GM12878 (cell line): Measurements from ENCODE around the gene GVQW3. TPM values are rescaled to one million over a fixed set of nuclear protein-coding genes. Genes with fewer than 3 reads are reported as not detected.
A peak's percentile ranks its signal among the peaks of the same experiment; 100 is the strongest.

Experiments used
- ASH2L ChIP-seq: fragments of 300-600, 200-600 bp; sonication (generic); IDR thresholded peaks from 2 replicates; pipeline ENCODE4 v1.6.1; 2017; ENCODE audit warnings: low read depth, mild to moderate bottlenecking, borderline replicate concordance
- ATF2 ChIP-seq: IDR thresholded peaks from 2 replicates; pipeline ENCODE4 v1.6.1; 2012; ENCODE audit warnings: low read length, inconsistent platforms
- CEBPZ ChIP-seq: fragments of 150-350 bp; IDR thresholded peaks from 2 replicates; pipeline ENCODE4 v1.6.1; 2016; ENCODE audit warnings: low read depth, low read length
- CHD1 ChIP-seq: IDR thresholded peaks from 2 replicates; pipeline ENCODE4 v1.6.1; 2012; ENCODE audit warnings: low read depth, low read length, improper control_type of control experiment
- CREM ChIP-seq: IDR thresholded peaks from 2 replicates; pipeline ENCODE4 v1.6.1; 2014; ENCODE audit warnings: antibody characterized with exemption, low read depth
- IKZF2 ChIP-seq, 2 experiments: fragments of 450-650 bp; IDR thresholded peaks; 2 replicates each; pipeline ENCODE4 v1.6.1; 2017; ENCODE audit warnings: mild to moderate bottlenecking in 2 of 2, moderate library complexity in 2 of 2
- IRF4 ChIP-seq: IDR thresholded peaks from 2 replicates; pipeline ENCODE4 v1.6.1; 2011; ENCODE audit warnings: low read depth, low read length
- JUND ChIP-seq: IDR thresholded peaks from 2 replicates; pipeline ENCODE4 v1.6.1; 2012; ENCODE audit warnings: low read depth, mild to moderate bottlenecking, low read length, improper control_type of control experiment, moderate library complexity
- KAT2A ChIP-seq: conservative IDR thresholded peaks from 2 replicates; pipeline ENCODE4 v1.6.1; 2011; ENCODE audit warnings: low read depth, low read length; ENCODE audit not compliant: control insufficient read depth
- MYB ChIP-seq: fragments of 150-350 bp; IDR thresholded peaks from 2 replicates; pipeline ENCODE4 v1.6.1; 2014; ENCODE audit warnings: mild to moderate bottlenecking, low read depth, low read length, borderline replicate concordance
- NR2F1 ChIP-seq: fragments of 450-650 bp; conservative IDR thresholded peaks from 2 replicates; pipeline ENCODE4 v1.6.1; 2017; ENCODE audit warnings: mild to moderate bottlenecking
- PAX5 ChIP-seq: IDR thresholded peaks from 2 replicates; pipeline ENCODE4 v1.6.1; 2011; ENCODE audit warnings: low read depth, low read length, borderline replicate concordance
- POLR2AphosphoS2 ChIP-seq: IDR thresholded peaks from 2 replicates; pipeline ENCODE4 v1.6.1; 2011; ENCODE audit warnings: low read depth, mild to moderate bottlenecking, low read length, improper control_type of control experiment, moderate library complexity
- RAD51 ChIP-seq: fragments of 450-650 bp; IDR thresholded peaks from 2 replicates; pipeline ENCODE4 v1.6.1; 2016; ENCODE audit warnings: moderate library complexity, mild to moderate bottlenecking, inconsistent platforms
- RELB ChIP-seq: fragments of 450-650 bp; IDR thresholded peaks from 2 replicates; pipeline ENCODE4 v1.6.1; 2017; ENCODE audit warnings: low read depth, mild to moderate bottlenecking, moderate library complexity
- SIN3A ChIP-seq: IDR thresholded peaks from 2 replicates; pipeline ENCODE4 v1.6.1; 2012; ENCODE audit warnings: low read depth, low read length, improper control_type of control experiment
- SMAD1 ChIP-seq: fragments of 450-650 bp; IDR thresholded peaks from 2 replicates; pipeline ENCODE4 v1.6.1; 2018; ENCODE audit warnings: mild to moderate bottlenecking, low read depth; ENCODE audit not compliant: partially characterized antibody
- SMAD5 ChIP-seq: IDR thresholded peaks from 2 replicates; pipeline ENCODE4 v1.6.1; 2016; ENCODE audit warnings: antibody characterized with exemption, low read depth
- STAT3 ChIP-seq: IDR thresholded peaks from 2 replicates; pipeline ENCODE4 v1.6.1; 2011; ENCODE audit warnings: low read depth, low read length, improper control_type of control experiment
- TCF12 ChIP-seq: IDR thresholded peaks from 2 replicates; pipeline ENCODE4 v1.6.1; 2011; ENCODE audit warnings: low read depth, mild to moderate bottlenecking, low read length
- ZSCAN29 ChIP-seq: fragments of 450-650 bp; IDR thresholded peaks from 2 replicates; pipeline ENCODE4 v1.6.1; 2017; ENCODE audit warnings: mild to moderate bottlenecking, moderate library complexity
- polyA plus RNA-seq, 11 experiments: library from polyadenylated mRNA; depleted of rRNA in 4 of 11; unstranded in 6 of 11; stranded (reverse) in 5 of 11; fragments of >200 nt; fragmentation: Nextera tagmentation in 4 of 11; fragmentation: Illumina TruSeq in 1 of 11; extraction: Ambion mirVana in 4 of 11; extraction: Trizol in 1 of 11; gene quantifications; 1 replicate in 1 of 11; 2 replicates in 10 of 11; pipeline versions ENCODE4 v1.2.1 to v1.2.3, GENCODE V29; 2011 to 2016; ENCODE audit warnings: inconsistent platforms in 2 of 11, missing spikeins in 2 of 11, low read depth in 1 of 11
- total RNA-seq, 4 experiments: library from RNA; depleted of rRNA in 3 of 4; stranded (reverse); fragments of >200 nt in 3 of 4; fragmentation: Illumina TruSeq in 1 of 4; extraction: Trizol in 1 of 4; gene quantifications; 2 replicates each; pipeline versions ENCODE4 v1.2.1 to v1.2.3, GENCODE V29; 2013 to 2021
- TF ChIP-seq, protein P1 (sequence below): fragments of 450-650 bp; conservative IDR thresholded peaks from 2 replicates; pipeline ENCODE4 v1.6.1; 2017; ENCODE audit warnings: mild to moderate bottlenecking, moderate library complexity

GVQW3 gene
- total and polyA plus RNA-seq, 10 of the 15 experiments (the other 5 are each of a cell fraction or from before 2014, with no cell fraction given), result 0.13 to 3.3 (median 1.7) TPM

DNA sequence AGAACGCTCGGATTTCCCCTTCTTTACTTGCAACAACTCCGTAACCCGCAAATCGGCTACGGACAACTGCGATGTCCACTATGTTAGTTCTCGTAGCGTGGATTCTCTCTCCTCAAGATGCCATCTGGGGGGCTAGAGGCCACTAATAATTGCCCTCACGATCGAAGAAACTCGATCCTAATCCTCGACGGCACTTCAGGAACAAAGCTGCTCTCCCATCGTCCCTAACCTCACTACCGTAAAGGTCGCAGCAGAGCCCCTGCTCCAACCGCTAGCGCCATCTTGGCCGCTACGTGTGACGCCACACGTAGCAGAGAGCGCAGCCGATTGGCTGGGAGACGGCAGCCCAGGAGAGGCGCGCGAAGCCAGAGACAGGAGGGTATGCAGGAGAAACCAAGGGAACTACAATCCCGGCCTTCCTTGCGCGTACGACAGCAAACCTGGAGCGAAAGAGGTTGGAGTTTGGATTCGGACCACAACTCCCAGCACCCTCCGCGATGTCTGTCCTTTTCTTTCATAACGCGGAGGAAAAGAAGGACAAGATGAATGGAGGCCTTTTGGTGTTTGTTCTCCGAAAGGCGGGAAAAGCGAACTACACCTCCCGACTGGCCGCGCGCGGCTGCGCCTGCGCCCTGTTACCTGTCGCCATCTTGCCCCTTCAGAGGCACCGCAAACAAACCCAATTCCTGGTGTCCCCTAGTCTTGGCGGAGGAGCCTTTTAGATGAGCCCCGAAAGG is 63.4 kb downstream of the GVQW3 start, which contains the start of gene EMSY (continued):
- TF ChIP-seq RELB (peak; percentile 96), KAT2A (no peak), PAX5 (0 out of 2 replicates have a peak, but pooled peaks have one; percentile 19), SIN3A (no peak; the same call in 1 of the 2 replicates), CEBPZ (no peak), NR2F1 (peak; percentile 93), SMAD1 (peak; percentile 87), JUND (no peak), CHD1 (0 out of 2 replicates have a peak, but pooled peaks have one; percentile 34), IKZF2 (IDR thresholded peaks at IDR 0.05) (peak; percentile 99), STAT3 (no peak), ATF2 (no peak), TCF12 (no peak; the same call in 1 of the 2 replicates), ZSCAN29 (no peak), MYB (no peak), RAD51 (no peak), ASH2L (no peak), IRF4 (no peak), POLR2AphosphoS2 (peak; percentile 97), SMAD5 (peak; percentile 96), CREM (peak; percentile 91)
- TF ChIP-seq, protein P1, sequence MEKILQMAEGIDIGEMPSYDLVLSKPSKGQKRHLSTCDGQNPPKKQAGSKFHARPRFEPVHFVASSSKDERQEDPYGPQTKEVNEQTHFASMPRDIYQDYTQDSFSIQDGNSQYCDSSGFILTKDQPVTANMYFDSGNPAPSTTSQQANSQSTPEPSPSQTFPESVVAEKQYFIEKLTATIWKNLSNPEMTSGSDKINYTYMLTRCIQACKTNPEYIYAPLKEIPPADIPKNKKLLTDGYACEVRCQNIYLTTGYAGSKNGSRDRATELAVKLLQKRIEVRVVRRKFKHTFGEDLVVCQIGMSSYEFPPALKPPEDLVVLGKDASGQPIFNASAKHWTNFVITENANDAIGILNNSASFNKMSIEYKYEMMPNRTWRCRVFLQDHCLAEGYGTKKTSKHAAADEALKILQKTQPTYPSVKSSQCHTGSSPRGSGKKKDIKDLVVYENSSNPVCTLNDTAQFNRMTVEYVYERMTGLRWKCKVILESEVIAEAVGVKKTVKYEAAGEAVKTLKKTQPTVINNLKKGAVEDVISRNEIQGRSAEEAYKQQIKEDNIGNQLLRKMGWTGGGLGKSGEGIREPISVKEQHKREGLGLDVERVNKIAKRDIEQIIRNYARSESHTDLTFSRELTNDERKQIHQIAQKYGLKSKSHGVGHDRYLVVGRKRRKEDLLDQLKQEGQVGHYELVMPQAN, result peak; percentile 67
